Measurements from ENCODE around the gene NOL4L.
"Not testable (repeated sequence)": the region's sequence is repeated elsewhere in the genome, so short reads cannot be mapped to it uniquely, and the experiment has no call there.

NOL4L gene

GRCh38 chr20:32493356-32493755 lies 91.8 kb downstream of the NOL4L start:
- Histone ChIP-seq H3K4me1 (ENCODE audit: insufficient read depth, low read length) (peaks cover 14% of the 10 kb centered on the region), H3K9ac (ENCODE audit: low read depth, low read length) (no peak overlapping the region), H3K9me3 (ENCODE audit: control insufficient read depth, insufficient read depth, low read length) (no peaks in the 10 kb centered on the region), H3K36me3 (ENCODE audit: insufficient read depth, low read length) (no peaks in the 10 kb centered on the region)

GRCh38 chr20:32491764-32492151 lies 93.4 kb downstream of the NOL4L start:
- H3K9ac ChIP-seq (ENCODE audit: low read depth, low read length); H3K36me3 ChIP-seq (ENCODE audit: insufficient read depth, low read length); H3K4me1 ChIP-seq (ENCODE audit: insufficient read depth, low read length); H3K9me3 ChIP-seq (ENCODE audit: control insufficient read depth, insufficient read depth, low read length): not testable (repeated sequence)

- Histone ChIP-seq H3K36me3 (ENCODE audit: insufficient read depth, low read length) (no peaks in the 10 kb centered on the region), H3K9me3 (ENCODE audit: control insufficient read depth, insufficient read depth, low read length) (no peaks in the 10 kb centered on the region), H3K9ac (ENCODE audit: low read depth, low read length) (no peak overlapping the region), H3K4me1 (ENCODE audit: insufficient read depth, low read length) (peaks cover 3% of the 10 kb centered on the region; the same call in 1 of the 2 replicates)
Measured at GRCh38 chr20:32490942-32491763, 94.0 kb downstream of the NOL4L start.

- Histone ChIP-seq H3K9ac (ENCODE audit: low read depth, low read length) (no peak overlapping the region), H3K4me1 (ENCODE audit: insufficient read depth, low read length) (no peaks in the 10 kb centered on the region), H3K36me3 (ENCODE audit: insufficient read depth, low read length) (no peaks in the 10 kb centered on the region), H3K9me3 (ENCODE audit: control insufficient read depth, insufficient read depth, low read length) (no peaks in the 10 kb centered on the region)
Measured at GRCh38 chr20:32488066-32488838, 96.9 kb downstream of the NOL4L start.

- no peaks in the 10 kb centered on the region for H3K36me3 ChIP-seq (ENCODE audit: insufficient read depth, low read length)
- H3K9me3 ChIP-seq (ENCODE audit: control insufficient read depth, insufficient read depth, low read length) = no peaks in the 10 kb centered on the region
- no peak overlapping the region for H3K9ac ChIP-seq (ENCODE audit: low read depth, low read length)
- H3K4me1 ChIP-seq (ENCODE audit: insufficient read depth, low read length) = no peaks in the 10 kb centered on the region
Measured at GRCh38 chr20:32487381-32487780, 97.8 kb downstream of the NOL4L start.

- Histone ChIP-seq H3K36me3 (ENCODE audit: insufficient read depth, low read length) (no peaks in the 10 kb centered on the region), H3K9ac (ENCODE audit: low read depth, low read length) (no peak overlapping the region), H3K4me1 (ENCODE audit: insufficient read depth, low read length) (peaks cover 7% of the 10 kb centered on the region), H3K9me3 (ENCODE audit: control insufficient read depth, insufficient read depth, low read length) (no peaks in the 10 kb centered on the region)
Measured at GRCh38 chr20:32485770-32486478, 99.2 kb downstream of the NOL4L start.

GRCh38 chr20:32484958-32485769 lies 100.0 kb downstream of the NOL4L start:
- no peaks in the 10 kb centered on the region for H3K9me3 ChIP-seq (ENCODE audit: control insufficient read depth, insufficient read depth, low read length)
- H3K36me3 ChIP-seq (ENCODE audit: insufficient read depth, low read length) = no peaks in the 10 kb centered on the region
- peak overlapping the region; percentile 53 for H3K9ac ChIP-seq (ENCODE audit: low read depth, low read length)
- peaks cover 14% of the 10 kb centered on the region for H3K4me1 ChIP-seq (ENCODE audit: insufficient read depth, low read length)

GRCh38 chr20:32484225-32484957 lies 100.7 kb downstream of the NOL4L start:
- Histone ChIP-seq H3K4me1 (ENCODE audit: insufficient read depth, low read length) (peaks cover 14% of the 10 kb centered on the region), H3K9ac (ENCODE audit: low read depth, low read length) (peak overlapping the region; percentile 85), H3K36me3 (ENCODE audit: insufficient read depth, low read length) (no peaks in the 10 kb centered on the region), H3K9me3 (ENCODE audit: control insufficient read depth, insufficient read depth, low read length) (no peaks in the 10 kb centered on the region)

GRCh38 chr20:32483351-32484224 lies 101.5 kb downstream of the NOL4L start:
- no peaks in the 10 kb centered on the region for H3K36me3 ChIP-seq (ENCODE audit: insufficient read depth, low read length)
- peaks cover 14% of the 10 kb centered on the region for H3K4me1 ChIP-seq (ENCODE audit: insufficient read depth, low read length)
- H3K9ac ChIP-seq (ENCODE audit: low read depth, low read length) = peak overlapping the region; percentile 85
- no peaks in the 10 kb centered on the region for H3K9me3 ChIP-seq (ENCODE audit: control insufficient read depth, insufficient read depth, low read length)

GRCh38 chr20:32482442-32483261 lies 102.5 kb downstream of the NOL4L start:
- Histone ChIP-seq H3K4me1 (ENCODE audit: insufficient read depth, low read length) (peaks cover 14% of the 10 kb centered on the region), H3K9me3 (ENCODE audit: control insufficient read depth, insufficient read depth, low read length) (no peaks in the 10 kb centered on the region), H3K9ac (ENCODE audit: low read depth, low read length) (peak overlapping the region; percentile 58), H3K36me3 (ENCODE audit: insufficient read depth, low read length) (no peaks in the 10 kb centered on the region)

GRCh38 chr20:32482143-32482441 lies 103.0 kb downstream of the NOL4L start:
- H3K4me1 ChIP-seq (ENCODE audit: insufficient read depth, low read length) = peaks cover 19% of the 10 kb centered on the region
- H3K9ac ChIP-seq (ENCODE audit: low read depth, low read length) = peak overlapping the region; percentile 58
- H3K9me3 ChIP-seq (ENCODE audit: control insufficient read depth, insufficient read depth, low read length) = no peaks in the 10 kb centered on the region
- H3K36me3 ChIP-seq (ENCODE audit: insufficient read depth, low read length) = no peaks in the 10 kb centered on the region
